HG02798 (cell line): ENCODE results near the gene GRIN3A.
"Not testable (repeated sequence)": the region's sequence is repeated elsewhere in the genome, so short reads cannot be mapped to it uniquely, and the experiment has no call there.

Experiments
- ATAC-seq: cut with Tn5 transposase; IDR thresholded peaks from one replicate; pipeline ENCODE4 v1.9.1; 2021; ENCODE audit warnings: mild to moderate bottlenecking; ENCODE audit not compliant: unreplicated experiment, poor library complexity

GRIN3A gene

GRCh38 chr9:101586651-101587050 is 151.8 kb downstream of the GRIN3A start:
- ATAC-seq, result peak; percentile 78

- ATAC-seq, result no peak
These were observed 152.7 kb downstream of the GRIN3A start for GRCh38 chr9:101585740-101586139.

- no peak for ATAC-seq
These were observed 155.9 kb downstream of the GRIN3A start for GRCh38 chr9:101582553-101582952.

GRCh38 chr9:101579711-101580545 is 158.5 kb downstream of the GRIN3A start:
- ATAC-seq, result no peak

- ATAC-seq, result peak; percentile 64
These were observed 160.1 kb downstream of the GRIN3A start for GRCh38 chr9:101578378-101578777.

- no peak for ATAC-seq
These were observed 163.6 kb downstream of the GRIN3A start for GRCh38 chr9:101574731-101575333.

GRCh38 chr9:101572316-101572715 is 166.1 kb downstream of the GRIN3A start:
- no peak for ATAC-seq

- ATAC-seq, result no peak
These were observed 167.3 kb downstream of the GRIN3A start for GRCh38 chr9:101571114-101571513.

- ATAC-seq, result no peak
These were observed 168.5 kb downstream of the GRIN3A start for GRCh38 chr9:101569741-101570501.

GRCh38 chr9:101567725-101568350 is 170.6 kb downstream of the GRIN3A start:
- no peak for ATAC-seq

GRCh38 chr9:101566904-101567724 is 171.3 kb downstream of the GRIN3A start:
- ATAC-seq, result peak; percentile 77

GRCh38 chr9:101564252-101564651 is 174.2 kb downstream of the GRIN3A start:
- no peak for ATAC-seq

GRCh38 chr9:101562966-101563365 is 175.5 kb downstream of the GRIN3A start:
- ATAC-seq, result no peak

GRCh38 chr9:101561740-101562139 is 176.7 kb downstream of the GRIN3A start:
- ATAC-seq, result no peak

GRCh38 chr9:101549472-101550098 is 188.9 kb downstream of the GRIN3A start:
- not testable (repeated sequence) for ATAC-seq

GRCh38 chr9:101543098-101543735 is 195.2 kb downstream of the GRIN3A start:
- ATAC-seq, result no peak

GRCh38 chr9:101540069-101540468 is 198.4 kb downstream of the GRIN3A start:
- no peak for ATAC-seq

GRCh38 chr9:101536938-101537337 is 201.5 kb downstream of the GRIN3A start:
- no peak for ATAC-seq

GRCh38 chr9:101536351-101536750 is 202.1 kb downstream of the GRIN3A start:
- ATAC-seq, result no peak
